ENCODE data around the gene CLEC17A.

- TF ChIP-seq, protein P1, sequence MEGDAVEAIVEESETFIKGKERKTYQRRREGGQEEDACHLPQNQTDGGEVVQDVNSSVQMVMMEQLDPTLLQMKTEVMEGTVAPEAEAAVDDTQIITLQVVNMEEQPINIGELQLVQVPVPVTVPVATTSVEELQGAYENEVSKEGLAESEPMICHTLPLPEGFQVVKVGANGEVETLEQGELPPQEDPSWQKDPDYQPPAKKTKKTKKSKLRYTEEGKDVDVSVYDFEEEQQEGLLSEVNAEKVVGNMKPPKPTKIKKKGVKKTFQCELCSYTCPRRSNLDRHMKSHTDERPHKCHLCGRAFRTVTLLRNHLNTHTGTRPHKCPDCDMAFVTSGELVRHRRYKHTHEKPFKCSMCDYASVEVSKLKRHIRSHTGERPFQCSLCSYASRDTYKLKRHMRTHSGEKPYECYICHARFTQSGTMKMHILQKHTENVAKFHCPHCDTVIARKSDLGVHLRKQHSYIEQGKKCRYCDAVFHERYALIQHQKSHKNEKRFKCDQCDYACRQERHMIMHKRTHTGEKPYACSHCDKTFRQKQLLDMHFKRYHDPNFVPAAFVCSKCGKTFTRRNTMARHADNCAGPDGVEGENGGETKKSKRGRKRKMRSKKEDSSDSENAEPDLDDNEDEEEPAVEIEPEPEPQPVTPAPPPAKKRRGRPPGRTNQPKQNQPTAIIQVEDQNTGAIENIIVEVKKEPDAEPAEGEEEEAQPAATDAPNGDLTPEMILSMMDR (IDR thresholded peaks at IDR 0.05), result no peak
- TF ChIP-seq POLR2A (IDR thresholded peaks at IDR 0.05) (no peak), POLR2AphosphoS5 (IDR thresholded peaks at IDR 0.05) (no peak)
These were observed 16.8 kb upstream of the CLEC17A start for GRCh38 chr19:14565765-14566711.
